DND-41 (cell line): ENCODE data around the gene MAD2L2.

ENCODE experiments used
- ATAC-seq: fragments of 200-7000 bp; cut with Tn5 transposase; 3 replicates; pipeline ENCODE4 v1.9.1; 2021; ENCODE audit warnings: low read depth; ENCODE audit not compliant: insufficient read depth
- DNase-seq: peaks from one replicate; pipeline ENCODE4 v3.0.0-alpha.2; 2020
- H2AFZ ChIP-seq: 2 replicates; pipeline ENCODE4 v1.6.0; 2012; ENCODE audit warnings: low read depth, low read length
- H3K27ac ChIP-seq: 2 replicates; pipeline ENCODE4 v1.5.1; 2012; ENCODE audit warnings: low read length, inconsistent platforms
- H3K27me3 ChIP-seq: fragments of 200-600 bp; sonication (generic); 2 replicates; pipeline ENCODE4 v1.6.0; 2012; ENCODE audit warnings: low read length, mild to moderate bottlenecking, inconsistent platforms; ENCODE audit not compliant: insufficient read depth, poor library complexity
- H3K36me3 ChIP-seq: 2 replicates; pipeline ENCODE4 v1.5.1; 2012; ENCODE audit warnings: low read length, inconsistent platforms; ENCODE audit not compliant: insufficient read depth
- H3K4me1 ChIP-seq: 2 replicates; pipeline ENCODE4 v1.5.1; 2012; ENCODE audit warnings: mild to moderate bottlenecking, low read length; ENCODE audit not compliant: insufficient read depth
- H3K4me2 ChIP-seq: 2 replicates; pipeline ENCODE4 v1.6.0; 2012; ENCODE audit warnings: mild to moderate bottlenecking, moderate library complexity, low read length, inconsistent platforms; ENCODE audit not compliant: insufficient read depth
- H3K4me3 ChIP-seq, 2 experiments: fragments of 200-600 bp in 1 of 2; shearing (Covaris generic) in 1 of 2; 2 replicates each; pipeline ENCODE4 v1.5.1; 2012 to 2016; ENCODE audit warnings: inconsistent platforms in 2 of 2, low read length in 2 of 2, mild to moderate bottlenecking in 2 of 2, low read depth in 1 of 2, moderate library complexity in 1 of 2
- H3K79me2 ChIP-seq: 2 replicates; pipeline ENCODE4 v1.6.0; 2012; ENCODE audit warnings: low read length, inconsistent platforms; ENCODE audit not compliant: insufficient read depth
- H3K9ac ChIP-seq: 2 replicates; pipeline ENCODE4 v1.6.0; 2012; ENCODE audit warnings: low read depth, mild to moderate bottlenecking, inconsistent platforms, low read length, moderate library complexity
- H3K9me3 ChIP-seq: 2 replicates; pipeline ENCODE4 v1.5.1; 2012; ENCODE audit warnings: low read length, moderate library complexity, mild to moderate bottlenecking, inconsistent platforms; ENCODE audit not compliant: insufficient read depth, severe bottlenecking
- H4K20me1 ChIP-seq: 2 replicates; pipeline ENCODE4 v1.6.0; 2012; ENCODE audit warnings: low read length; ENCODE audit not compliant: insufficient read depth
- EZH2 ChIP-seq: IDR thresholded peaks from 3 replicates; pipeline ENCODE4 v1.6.1; 2012; ENCODE audit warnings: borderline replicate concordance, low read depth, mild to moderate bottlenecking, moderate library complexity, low read length, inconsistent platforms; ENCODE audit not compliant: severe bottlenecking
- TF ChIP-seq, protein P1 (sequence below): IDR thresholded peaks from 2 replicates; pipeline ENCODE4 v1.5.1; 2012; ENCODE audit warnings: borderline replicate concordance, low read length, moderate library complexity, mild to moderate bottlenecking; ENCODE audit not compliant: poor library complexity, severe bottlenecking; ENCODE audit errors: extremely low read depth

The MAD2L2 gene

DNA sequence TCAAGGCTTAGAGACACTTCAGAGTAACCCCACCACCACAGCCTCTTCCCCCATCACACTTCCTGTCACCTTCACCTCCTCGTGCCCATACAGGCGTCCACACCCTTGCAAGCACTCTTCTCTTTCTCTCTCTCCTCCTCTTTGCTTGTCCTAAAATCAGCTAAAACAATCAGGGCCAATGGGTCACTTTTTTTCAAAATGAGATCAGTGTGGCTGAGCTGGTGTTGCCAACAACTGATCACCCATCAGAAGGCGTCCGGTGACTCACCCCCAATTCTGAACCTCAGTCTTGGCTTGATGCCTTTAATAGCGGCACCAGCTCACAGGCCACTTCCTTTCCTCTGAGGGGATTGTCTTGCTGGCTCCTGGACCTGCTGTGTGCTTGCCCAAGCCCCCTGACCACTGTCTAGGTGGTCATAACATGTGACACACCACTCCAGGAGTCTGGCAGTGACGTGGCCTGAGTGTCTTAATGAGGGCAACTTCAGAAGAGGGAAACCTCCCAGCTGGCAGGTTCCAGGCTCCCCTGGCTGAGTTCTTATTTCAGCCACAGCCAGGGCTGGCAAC is 12.2 kb upstream of the MAD2L2 start:
- Histone ChIP-seq H2AFZ (no peak overlapping the region), H3K9ac (no peak overlapping the region), H3K4me2 (no peak overlapping the region)

GRCh38 chr1:11691928-11692711 is 11.2 kb upstream of the MAD2L2 start:
- Histone ChIP-seq H3K4me2 (peak overlapping the region; percentile 91), H3K27ac (no peak overlapping the region), H3K27me3 (peaks cover 14% of the 10 kb centered on the region), H3K9ac (peak overlapping the region; percentile 87; the same call in 1 of the 2 replicates), H2AFZ (no peak overlapping the region), H3K36me3 (peaks cover 3% of the 10 kb centered on the region; the same call in 1 of the 2 replicates), H3K4me1 (peaks cover 25% of the 10 kb centered on the region), H3K79me2 (peaks cover 8% of the 10 kb centered on the region; the same call in 1 of the 2 replicates), H3K9me3 (no peaks in the 10 kb centered on the region), H3K4me3 (peak overlapping the region in 1 of 2 experiments; percentile 75; a peak in 2 of 4 replicates), H4K20me1 (no peaks in the 10 kb centered on the region)
- 0 out of 3 replicates have a peak, but pooled peaks have one; percentile 1 for ATAC-seq
- DNase-seq = no peak
- TF ChIP-seq, protein P1, sequence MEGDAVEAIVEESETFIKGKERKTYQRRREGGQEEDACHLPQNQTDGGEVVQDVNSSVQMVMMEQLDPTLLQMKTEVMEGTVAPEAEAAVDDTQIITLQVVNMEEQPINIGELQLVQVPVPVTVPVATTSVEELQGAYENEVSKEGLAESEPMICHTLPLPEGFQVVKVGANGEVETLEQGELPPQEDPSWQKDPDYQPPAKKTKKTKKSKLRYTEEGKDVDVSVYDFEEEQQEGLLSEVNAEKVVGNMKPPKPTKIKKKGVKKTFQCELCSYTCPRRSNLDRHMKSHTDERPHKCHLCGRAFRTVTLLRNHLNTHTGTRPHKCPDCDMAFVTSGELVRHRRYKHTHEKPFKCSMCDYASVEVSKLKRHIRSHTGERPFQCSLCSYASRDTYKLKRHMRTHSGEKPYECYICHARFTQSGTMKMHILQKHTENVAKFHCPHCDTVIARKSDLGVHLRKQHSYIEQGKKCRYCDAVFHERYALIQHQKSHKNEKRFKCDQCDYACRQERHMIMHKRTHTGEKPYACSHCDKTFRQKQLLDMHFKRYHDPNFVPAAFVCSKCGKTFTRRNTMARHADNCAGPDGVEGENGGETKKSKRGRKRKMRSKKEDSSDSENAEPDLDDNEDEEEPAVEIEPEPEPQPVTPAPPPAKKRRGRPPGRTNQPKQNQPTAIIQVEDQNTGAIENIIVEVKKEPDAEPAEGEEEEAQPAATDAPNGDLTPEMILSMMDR = no peak
- no peak for TF ChIP-seq EZH2

More for the DNA sequence above, 12.2 kb upstream of the MAD2L2 start:
- H3K79me2 ChIP-seq = peaks cover 8% of the 10 kb centered on the region; the same call in 1 of the 2 replicates
- ATAC-seq (no peak), DNase-seq (no peak)
- H3K9me3 ChIP-seq = no peaks in the 10 kb centered on the region
- no peak overlapping the region for H3K27ac ChIP-seq
- H3K4me3 ChIP-seq = no peak overlapping the region
- peaks cover 14% of the 10 kb centered on the region for H3K27me3 ChIP-seq
- peaks cover 3% of the 10 kb centered on the region; the same call in 1 of the 2 replicates for H3K36me3 ChIP-seq
- H4K20me1 ChIP-seq = no peaks in the 10 kb centered on the region
- peaks cover 25% of the 10 kb centered on the region for H3K4me1 ChIP-seq
- TF ChIP-seq, protein P1 = no peak
- TF ChIP-seq EZH2 = no peak

- Histone ChIP-seq H3K4me2 (peak within 1 kb of the TSS; percentile 91), H3K79me2 (peaks cover 8% of the 10 kb centered on the region; the same call in 1 of the 2 replicates), H3K27ac (peak within 1 kb of the TSS; percentile 54), H3K36me3 (peaks cover 3% of the 10 kb centered on the region; the same call in 1 of the 2 replicates), H3K4me1 (peaks cover 25% of the 10 kb centered on the region), H3K4me3 (peak within 1 kb of the TSS; percentile 58 to 75), H2AFZ (peak within 1 kb of the TSS; percentile 80), H3K9me3 (no peaks in the 10 kb centered on the region), H4K20me1 (no peaks in the 10 kb centered on the region), H3K27me3 (peaks cover 14% of the 10 kb centered on the region), H3K9ac (peak within 1 kb of the TSS; percentile 87)
- DNase-seq (peak; percentile 57), ATAC-seq (peak; percentile 81)
- peak; percentile 38 for TF ChIP-seq EZH2
- TF ChIP-seq, protein P1 = no peak
Observed at GRCh38 chr1:11691302-11691914, 10.5 kb upstream of the MAD2L2 start, which contains the start of gene DRAXIN. Gene DRAXIN (plus strand): TSS chr1:11691710. CDS start chr1:11706259, 14,549 bp downstream.
